GM21447 (cell line): ENCODE data around the gene USP28.
"Not testable (repeated sequence)": the region's sequence is repeated elsewhere in the genome, so short reads cannot be mapped to it uniquely, and the experiment has no call there.

Experiments
- ATAC-seq: cut with Tn5 transposase; IDR thresholded peaks from one replicate; pipeline ENCODE4 v1.9.1; 2021; ENCODE audit not compliant: unreplicated experiment

Gene USP28

DNA sequence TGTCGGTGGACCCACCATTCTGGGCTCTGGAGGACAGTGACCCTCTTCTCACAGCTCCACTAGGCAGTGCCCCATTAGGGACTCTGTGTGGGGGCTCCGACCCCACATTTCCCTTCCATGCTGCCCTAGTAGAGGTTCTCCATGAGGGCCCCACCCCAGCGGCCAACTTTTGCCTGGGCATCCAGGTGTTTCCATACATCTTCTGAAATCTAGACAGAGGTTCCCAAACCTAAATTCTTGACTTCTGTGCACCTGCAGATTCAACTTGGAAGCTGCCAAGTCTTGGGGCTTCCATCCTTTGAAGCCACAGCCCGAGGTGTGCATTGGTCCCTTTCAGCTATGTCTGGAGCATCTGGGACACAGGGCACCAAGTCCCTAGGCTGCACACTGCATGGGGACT lies 4.1 kb upstream of the USP28 start:
- ATAC-seq: not testable (repeated sequence)

DNA sequence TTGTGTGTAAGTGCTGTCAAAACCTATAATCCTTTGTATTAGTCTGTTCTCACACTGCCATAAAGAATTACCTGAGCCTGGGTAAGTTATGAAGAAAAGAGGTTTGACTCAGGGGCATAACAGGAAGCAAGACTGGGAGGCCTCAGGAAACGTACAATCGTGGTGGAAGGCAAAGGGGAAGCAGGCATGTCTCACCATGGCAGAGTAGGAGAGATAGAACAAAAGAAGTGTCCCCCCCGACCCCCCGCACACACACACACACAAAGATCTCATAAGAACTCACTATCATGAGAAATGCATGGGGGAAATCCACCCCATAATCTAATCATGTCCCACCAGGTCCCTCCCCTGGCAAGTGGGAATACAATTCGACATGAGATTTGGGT lies 2.3 kb upstream of the USP28 start:
- no peak for ATAC-seq

DNA sequence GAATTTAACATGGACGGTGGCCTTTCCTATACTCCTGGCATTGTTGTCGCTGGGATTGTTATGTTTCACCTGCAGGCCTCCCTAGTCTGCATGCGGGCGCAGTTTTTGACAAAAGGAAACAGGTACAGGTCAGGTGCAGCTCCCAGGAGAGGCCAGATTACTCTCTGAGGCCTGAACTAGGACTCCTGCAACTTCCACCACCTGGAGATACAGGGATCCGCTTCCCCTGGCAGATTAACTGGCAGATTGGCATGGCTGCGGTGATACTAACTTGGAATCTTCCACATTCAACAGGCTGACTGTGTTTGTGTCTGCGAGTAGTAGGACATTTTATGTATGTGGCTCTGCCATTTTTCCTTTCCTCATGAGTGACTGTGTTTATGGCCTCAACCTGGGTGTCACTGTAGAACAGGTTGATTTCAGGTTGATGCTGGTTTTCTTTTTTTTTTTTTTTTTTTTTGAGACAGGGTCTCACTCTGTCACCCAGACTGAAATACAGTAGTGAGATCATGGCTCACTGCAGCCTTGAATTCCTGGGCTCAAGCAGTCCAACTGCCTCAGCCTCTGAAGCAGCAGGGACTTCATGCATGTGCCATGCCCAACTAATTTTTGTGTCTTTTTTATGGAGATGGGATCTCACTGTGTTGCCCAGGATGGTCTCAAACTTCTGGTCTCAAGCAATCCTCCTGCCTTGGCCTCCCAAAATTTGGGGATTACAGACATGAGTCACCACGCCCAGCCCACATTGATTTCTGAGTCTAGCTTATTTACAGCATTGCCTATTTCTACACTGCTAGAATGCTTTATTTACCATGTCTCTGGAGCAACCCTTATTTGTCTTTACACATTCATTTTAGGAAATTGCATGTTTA lies 1.7 kb upstream of the USP28 start:
- no peak for ATAC-seq

DNA sequence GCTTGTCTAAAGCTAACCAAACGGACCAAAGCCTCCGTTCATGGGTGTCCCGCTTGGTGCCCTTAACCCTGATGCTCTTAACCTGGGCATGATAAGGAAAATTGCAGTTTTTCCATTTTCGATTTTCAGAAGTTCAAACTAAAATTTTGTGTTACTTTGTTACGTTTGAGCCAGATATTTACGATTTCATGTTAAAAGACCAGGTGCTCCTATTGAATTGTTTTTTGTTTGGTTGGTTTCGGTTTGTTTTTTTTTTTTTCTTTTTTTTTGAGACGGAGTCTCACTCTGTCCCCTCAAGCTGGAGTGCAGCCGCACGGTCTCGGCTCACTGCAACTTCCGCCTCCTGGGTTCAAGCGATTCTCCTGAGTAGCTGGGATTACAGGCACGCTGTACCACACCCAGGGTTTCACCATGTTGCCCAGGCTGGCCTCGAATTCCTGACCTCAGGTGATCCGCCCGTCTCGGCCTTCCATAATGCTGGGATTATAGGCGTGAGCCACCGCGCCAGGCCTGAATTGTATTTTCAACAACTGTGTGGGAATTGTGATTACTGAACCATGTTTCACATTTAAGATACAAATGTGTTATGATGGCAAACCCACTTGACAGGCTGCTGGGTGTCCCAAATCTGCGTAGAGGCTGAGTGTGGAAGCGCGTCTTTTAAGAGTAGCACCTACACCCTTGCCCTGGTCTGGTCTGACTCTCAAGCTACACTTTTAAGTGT lies 864 bp upstream of the USP28 start:
- no peak for ATAC-seq

DNA sequence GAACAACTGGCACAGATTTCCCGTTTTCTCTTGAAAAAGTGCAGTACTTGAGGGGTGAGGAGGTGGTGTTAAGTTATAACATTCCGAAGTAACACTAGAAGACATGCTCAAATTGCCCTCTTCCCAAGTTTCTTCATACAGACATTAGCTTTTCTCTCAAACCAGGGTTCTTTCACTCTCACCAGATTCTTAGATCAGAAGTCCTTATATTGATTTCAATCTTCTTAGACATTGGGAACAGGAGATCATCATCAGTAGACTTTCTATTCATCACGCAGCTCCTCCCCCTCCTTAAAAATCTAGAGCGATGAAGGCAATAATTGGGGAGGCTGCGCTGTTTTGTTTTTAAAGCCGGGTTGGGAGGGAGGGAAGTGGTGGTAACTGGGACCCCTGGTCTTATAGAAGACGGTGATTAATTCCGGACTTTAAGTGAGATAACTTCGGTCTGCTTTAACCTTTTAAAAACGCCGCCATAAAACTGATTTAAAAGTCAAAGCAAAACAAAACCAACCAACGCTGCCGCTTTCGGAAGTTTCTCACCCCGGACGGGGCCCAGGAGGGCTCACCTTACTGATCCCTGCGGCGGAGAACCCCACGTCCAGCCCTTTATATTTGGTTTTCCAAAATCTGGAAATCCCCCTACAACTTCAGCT lies 665 bp downstream of the USP28 start:
- ATAC-seq: peak; percentile 40

DNA sequence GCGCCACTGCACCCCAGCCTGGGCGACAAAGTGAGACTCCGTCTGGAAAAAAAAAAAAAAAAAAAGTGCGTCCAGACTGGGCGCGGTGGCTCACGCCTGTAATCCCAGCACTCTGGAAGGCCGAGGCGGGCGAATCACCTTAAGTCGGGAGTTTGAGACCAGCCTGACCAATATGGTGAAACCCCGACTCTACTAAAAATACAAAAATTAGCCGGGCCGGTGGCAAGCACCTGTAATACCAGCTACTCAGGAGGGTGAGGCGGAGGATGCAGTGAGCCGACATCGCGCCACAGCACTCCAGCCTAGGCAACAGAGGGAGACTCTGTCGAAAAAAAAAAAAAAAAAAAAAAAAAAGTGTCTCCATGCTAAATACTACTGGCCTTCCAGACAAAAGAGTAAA lies 1.3 kb downstream of the USP28 start:
- no peak for ATAC-seq

DNA sequence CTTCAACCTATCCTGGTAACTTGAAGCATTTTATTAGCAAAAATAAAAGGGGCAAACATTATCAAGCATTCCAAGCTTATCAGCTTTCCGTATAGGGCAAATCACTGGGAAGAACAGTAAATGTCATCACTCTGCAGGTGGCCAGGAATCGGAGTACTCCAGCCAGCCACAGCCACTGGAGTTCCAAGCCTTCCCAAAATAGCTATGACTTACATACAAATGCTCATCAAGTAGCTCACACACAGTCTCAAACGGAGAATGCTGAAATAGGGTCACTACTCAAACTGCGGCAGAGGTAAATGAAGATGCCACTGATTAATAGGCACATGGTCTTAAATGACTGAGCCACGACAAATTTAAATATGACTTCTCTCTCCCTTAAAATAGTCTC lies 2.1 kb downstream of the USP28 start:
- no peak for ATAC-seq

DNA sequence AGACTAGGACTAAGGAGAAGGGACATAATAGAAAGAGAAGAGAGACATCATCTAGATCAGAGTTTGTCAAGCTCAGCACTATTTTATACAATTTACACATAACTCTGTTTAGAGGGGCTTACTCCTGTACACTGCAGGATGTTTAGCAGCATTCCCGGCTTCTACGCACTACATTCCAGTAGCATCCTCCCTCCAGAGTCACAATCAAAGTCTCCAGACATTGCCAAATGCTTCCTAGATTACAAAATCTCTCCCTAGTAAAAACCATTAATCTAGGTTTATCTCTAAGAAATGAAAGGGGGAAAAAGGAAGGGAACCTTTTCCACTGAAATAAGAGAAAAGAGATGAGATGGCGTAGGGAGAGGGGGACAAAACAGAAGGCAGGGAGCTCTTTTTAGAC lies 4.0 kb downstream of the USP28 start:
- no peak for ATAC-seq

DNA sequence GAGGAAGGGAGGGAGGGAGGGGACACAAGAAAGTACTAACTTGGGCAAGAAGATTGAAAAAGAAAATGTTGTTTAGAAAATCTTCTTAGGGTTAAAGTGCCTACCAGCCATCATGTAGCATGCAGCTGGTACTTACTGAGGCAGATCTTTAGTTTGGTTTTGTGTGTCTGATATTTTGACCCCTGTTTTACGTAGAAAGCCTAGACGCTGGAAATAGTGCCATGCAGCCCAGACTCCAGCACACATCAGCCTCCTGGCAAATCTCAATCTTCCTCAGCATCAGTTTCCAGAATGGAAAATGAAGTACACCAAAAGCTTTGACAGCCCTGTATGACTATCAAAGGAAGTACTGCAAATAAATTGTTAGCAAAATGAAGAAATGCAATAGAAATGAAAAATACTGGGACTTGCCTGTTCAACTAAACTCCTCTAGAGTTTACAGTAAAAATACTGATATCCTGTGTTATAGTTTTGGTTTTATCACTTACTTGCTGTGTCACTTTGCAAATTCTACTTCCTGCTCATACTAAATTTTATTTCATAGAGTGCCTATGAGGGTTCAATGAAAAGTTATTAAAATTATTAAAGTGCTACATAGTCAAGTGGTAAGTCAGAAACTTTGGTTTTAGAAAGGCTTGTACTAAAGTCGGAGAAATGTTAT lies 7.4 kb downstream of the USP28 start:
- no peak for ATAC-seq

DNA sequence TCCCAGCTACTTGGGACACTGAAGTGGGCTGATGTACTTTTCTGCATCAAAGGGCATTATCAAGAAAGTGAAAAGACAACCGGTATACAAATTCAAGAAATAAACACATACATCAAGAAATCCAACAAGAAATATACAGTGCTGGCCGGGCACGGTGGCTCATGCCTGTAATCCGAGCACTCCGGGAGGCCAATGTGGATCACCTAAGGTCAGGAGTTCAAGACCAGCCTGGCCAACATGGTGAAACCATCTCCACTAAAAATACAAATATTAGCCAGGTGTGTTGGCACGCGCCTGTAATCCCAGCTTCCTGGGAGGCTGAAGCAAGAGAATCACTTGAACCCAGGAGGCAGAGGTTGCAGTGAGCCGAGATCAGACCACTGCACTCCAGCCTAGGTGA lies 9.5 kb downstream of the USP28 start:
- no peak for ATAC-seq

DNA sequence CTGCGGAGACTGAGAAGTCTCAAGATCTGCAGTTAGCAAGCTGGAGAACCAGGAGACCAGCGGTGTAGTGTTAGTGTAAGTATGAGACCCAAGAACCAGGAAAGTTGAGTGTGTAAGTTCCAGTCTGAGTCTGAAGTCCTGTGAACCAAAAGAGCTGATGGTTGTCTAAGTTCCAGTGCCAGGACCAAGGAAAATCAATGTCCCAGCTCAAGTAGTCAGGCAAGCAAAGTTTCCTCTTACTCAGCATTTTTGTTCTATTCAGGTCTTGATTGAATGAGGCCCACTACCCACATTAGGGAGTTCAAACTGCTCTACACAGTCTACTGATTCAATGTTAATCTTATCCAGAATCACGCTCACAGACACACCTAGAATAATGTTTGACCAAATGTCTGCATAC lies 11.0 kb downstream of the USP28 start:
- ATAC-seq: no peak

DNA sequence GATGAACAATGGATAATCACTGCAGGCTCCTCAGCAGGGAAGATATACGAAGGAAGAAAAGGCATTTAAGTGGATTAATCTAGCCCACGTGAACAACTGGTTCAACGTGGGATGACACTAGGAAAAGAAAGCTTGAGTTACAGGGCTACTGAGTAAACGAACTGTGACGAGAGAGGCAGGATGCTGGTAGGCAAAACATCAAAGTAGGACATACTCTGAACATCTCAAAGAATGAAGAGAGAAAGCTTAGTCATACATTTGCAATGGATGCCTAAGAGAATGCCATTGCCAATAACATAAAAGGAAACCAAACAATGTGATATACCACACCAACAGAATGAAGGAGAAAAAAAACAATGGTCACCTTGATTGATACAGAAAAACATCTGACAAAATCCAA lies 12.9 kb downstream of the USP28 start:
- no peak for ATAC-seq

DNA sequence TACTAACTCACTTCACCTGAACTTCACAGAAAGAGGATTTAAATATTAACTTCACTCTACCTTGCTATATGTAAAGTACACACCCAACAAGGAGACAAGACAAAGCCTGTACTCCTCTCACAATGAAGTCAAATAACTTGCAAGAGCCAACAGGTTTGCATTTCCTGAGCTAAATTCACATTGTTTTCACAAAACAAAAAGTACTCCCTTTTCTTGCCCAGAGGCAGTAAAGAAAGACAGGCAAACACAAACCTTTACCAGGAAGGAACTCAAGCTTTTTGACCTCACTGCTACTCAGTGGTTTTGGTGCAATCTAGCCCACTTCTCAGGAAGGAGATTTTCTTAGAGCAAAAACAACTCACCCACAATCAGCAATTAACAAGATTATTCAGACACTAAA lies 15.7 kb downstream of the USP28 start:
- no peak for ATAC-seq

DNA sequence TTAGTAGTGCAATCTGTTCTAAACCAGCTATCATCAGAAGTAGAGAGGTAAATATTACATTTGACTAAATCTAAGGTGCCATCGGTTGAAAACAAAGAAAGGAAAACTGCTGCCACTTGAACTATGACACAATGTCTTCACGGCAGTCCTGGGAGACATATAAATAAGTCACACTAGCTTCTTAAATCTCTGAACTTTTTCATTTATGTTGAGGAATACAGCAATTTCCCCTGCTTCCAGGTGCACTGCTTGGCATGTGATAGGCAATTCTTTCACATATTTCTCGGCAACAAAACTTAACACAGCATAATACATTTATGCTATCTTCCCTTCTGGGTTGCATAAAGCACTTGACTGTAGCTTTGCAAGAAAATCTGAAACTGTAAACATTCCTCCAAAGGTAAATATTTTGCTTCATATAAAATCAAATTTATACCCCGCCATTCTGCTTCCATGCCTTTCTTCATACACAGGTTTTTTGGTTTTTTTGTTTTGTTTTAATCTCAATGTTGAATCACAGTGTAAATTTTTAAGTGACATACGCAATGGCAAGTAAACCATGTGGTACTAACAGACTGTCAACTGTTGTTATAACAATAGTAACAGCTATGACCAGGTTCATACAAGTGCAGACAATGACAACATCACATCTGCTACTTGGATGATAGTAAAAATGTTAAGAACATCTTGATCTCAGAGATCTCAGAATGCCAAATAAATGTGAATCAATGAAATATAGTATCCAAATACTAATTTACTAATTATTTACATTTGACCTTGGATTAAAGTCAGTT lies 18.2 kb downstream of the USP28 start:
- no peak for ATAC-seq

DNA sequence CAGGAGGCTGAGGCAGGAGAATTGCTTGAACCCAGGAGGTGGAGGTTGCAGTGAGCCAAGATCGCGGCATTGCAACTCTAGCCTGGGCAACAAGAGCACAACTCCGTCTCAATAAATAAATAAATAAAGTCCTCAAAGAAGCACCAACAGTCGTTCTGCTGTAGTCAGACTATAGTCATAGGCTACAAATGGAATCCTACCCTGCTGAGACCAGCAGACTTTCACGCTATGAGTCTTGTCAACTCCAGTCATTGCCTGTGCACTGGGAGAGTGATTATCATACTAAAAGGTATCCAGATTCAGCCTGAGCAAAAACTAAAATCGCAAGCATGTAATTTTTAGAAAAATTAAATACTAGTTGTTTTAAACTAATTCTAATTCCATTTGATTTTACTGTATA lies 19.6 kb downstream of the USP28 start:
- ATAC-seq: no peak

DNA sequence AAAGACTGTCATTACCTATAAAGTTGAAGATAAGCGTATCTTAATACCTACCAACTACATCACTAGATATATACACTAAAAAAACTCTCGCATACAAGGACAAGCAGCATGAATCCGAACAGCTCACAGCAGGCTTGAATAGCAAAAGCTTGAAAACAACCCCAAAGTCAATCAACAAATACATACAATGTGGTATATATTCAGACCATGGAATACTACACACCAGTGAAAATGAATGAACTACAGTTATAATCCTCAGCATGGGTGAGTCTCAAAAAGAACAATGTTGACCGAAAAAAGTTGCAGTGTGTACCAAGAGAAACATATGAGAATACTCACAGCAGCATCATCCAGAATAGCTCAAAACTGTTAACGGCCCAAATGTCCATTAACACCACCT lies 25.2 kb downstream of the USP28 start:
- ATAC-seq: no peak

DNA sequence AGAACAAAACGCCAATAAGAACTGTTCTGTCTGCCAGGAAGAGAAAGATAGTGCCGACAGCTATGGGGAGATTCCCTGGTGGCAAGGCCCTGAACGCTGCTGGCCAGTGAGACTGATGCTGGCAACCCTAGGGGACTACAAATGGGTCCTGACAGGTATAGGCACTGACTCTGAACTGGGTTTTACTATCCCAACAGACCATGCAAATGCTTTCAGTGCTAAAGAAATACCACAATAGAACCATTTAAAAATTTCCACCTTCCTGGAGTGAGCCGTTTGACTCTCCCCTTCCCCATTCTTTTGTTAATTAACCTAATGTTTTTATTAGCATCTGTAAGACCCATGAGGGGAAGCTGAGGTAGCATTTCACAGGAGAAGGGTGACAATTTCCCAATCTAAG lies 25.7 kb downstream of the USP28 start:
- ATAC-seq: no peak

DNA sequence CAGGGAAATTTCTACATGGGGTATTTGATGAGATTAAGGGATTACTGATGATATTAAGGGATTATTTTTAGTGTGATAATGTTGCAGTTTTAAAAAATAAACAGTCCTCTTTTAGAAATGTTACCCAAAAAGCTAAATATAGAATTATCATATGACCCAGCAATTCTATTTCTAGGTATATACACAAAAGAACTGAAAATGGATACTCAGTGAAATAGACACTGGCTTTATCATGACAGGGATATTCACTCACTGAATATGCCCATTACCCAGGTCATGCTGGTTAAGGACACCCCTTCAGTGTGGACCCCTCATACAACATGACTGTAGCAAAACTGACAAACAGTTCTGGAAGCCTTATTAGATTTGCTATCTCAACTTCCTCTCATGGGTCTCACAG lies 27.8 kb downstream of the USP28 start:
- no peak for ATAC-seq

DNA sequence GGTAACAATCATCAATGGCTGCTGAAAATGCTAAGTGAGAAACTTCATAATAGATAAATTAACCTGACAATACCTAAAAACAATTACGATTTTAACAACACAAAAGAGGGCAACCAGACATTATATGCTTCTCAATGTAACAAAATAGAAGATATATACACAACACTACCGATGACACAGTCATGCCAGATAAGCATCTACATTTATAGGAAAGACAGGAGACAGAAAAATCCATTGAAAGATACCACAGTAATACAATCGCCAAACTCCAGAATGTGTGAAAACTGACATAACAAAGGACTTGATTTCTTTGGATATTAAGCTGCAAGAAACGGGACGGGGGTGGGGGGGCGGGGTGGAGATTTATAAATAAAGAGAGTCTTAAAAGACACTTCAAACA lies 28.3 kb downstream of the USP28 start:
- ATAC-seq: no peak

DNA sequence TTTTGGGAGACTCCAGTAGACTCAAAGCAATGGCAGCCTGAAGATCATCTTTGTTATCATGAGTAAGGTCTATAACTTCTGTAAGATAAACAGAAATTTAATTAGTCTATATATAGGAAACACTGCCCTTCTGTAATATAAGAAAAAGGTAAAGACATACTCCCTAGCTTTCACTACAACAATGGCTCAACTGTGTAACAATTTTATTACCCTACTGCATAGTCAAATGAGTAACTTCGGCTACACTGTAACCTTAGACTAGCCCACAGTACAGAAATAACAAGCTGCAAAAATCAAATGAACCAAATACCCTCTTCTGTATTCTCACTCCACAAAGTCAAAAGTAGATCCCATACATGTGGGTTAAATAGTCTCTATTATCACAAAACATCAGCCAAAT lies 33.7 kb downstream of the USP28 start:
- no peak for ATAC-seq
